ENCODE data around the gene IL1RAPL1. TPM values are rescaled to one million over a fixed set of nuclear protein-coding genes. Genes with fewer than 3 reads are reported as not detected.
A peak's percentile ranks its signal among the peaks of the same experiment; 100 is the strongest.

The IL1RAPL1 gene
- total RNA-seq, 1 donor, result under 0.01 TPM

DNA sequence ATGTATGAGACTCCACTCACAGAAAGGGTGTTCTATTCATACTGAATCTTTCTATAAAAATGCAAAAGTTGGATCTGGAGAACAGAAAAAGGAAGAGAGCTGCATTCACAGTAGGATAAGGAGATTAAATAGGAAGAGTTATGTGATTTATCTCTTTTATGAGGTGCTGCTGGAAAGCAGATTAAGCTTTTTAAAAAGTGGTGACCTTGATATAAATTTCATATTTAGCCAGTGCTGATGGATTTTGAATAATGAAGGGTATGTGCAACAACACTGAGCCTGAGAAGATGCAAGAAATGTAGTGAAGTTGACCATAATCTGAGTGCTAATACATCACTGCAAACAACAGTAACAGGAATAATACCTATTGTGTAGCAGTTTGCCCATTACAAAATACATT, 795.6 kb downstream of the IL1RAPL1 start:
- no peak for DNase-seq (ENCODE audit: low read depth in 2 of 3, low spot score in 2 of 3)

GRCh38 chrX:29388509-29388908, 801.3 kb downstream of the IL1RAPL1 start:
- DNase-seq (ENCODE audit: low read depth in 2 of 3, low spot score in 2 of 3), result no peak

GRCh38 chrX:29397506-29397905, 810.3 kb downstream of the IL1RAPL1 start:
- DNase-seq (ENCODE audit: low read depth in 2 of 3, low spot score in 2 of 3), result no peak

GRCh38 chrX:29407357-29407756, 820.1 kb downstream of the IL1RAPL1 start:
- DNase-seq (ENCODE audit: low read depth in 2 of 3, low spot score in 2 of 3), result no peak

DNA sequence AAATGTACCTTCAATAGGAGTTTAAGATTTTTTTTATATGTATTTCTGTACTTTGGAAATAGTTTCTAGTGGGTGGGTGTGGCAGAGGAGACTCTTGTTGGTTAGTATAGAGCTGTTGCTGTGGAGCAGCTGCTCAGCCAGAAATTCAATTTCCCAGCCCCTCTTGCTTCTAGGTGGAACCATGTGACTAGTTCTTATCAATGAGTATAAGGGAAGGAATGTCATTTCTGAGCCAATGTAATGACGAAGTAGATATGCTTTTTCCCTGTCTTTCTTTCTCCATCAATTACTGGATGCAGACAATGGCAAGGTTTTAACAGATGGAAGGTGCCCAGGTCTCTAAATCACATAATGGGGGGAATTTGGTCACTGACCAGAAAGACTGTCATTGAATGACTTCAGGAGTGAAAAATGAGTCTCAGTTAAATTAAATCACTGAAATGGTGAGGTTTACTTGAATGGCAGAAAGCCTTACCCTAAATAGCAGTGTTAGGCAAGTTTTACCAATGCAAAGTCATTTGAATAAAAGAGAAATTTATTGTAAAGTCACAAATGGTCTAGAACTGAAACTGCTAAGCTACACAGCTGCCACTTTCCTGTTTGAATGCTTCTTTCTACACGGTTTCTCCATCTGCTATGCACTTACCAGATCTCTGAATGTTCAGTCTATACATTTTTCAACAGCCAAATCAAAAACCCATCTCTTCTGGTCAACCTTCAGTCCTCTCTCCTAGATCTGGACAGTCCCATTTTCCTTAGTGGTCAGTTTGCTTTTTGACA, 832.7 kb downstream of the IL1RAPL1 start:
- DNase-seq (ENCODE audit: low read depth in 2 of 3, low spot score in 2 of 3), result no peak

DNA sequence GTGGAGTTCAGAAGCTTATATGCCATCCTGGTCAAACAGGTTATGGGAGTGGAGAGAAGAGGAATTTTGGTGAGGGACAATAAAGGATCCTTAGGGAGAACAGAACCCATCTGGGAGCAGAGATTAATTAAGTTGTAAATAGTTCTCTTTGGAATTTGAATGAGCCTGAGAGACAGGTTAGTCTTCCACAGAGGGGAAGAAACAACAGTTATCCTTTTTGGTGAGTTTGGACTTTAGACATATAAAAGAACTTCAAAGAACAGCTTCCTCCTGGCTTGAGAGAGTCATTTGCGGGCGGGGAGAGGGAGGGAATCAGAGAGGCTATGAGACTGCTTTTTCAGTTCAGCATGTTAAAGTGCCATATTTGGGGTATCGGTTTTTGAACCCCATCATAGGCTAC, 834.8 kb downstream of the IL1RAPL1 start:
- DNase-seq (ENCODE audit: low read depth in 2 of 3, low spot score in 2 of 3), result no peak

- DNase-seq (ENCODE audit: low read depth in 2 of 3, low spot score in 2 of 3), result no peak
Observed at GRCh38 chrX:29431895-29432294, 844.6 kb downstream of the IL1RAPL1 start.

GRCh38 chrX:29432534-29432933, 845.3 kb downstream of the IL1RAPL1 start:
- no peak for DNase-seq (ENCODE audit: low read depth in 2 of 3, low spot score in 2 of 3)

DNA sequence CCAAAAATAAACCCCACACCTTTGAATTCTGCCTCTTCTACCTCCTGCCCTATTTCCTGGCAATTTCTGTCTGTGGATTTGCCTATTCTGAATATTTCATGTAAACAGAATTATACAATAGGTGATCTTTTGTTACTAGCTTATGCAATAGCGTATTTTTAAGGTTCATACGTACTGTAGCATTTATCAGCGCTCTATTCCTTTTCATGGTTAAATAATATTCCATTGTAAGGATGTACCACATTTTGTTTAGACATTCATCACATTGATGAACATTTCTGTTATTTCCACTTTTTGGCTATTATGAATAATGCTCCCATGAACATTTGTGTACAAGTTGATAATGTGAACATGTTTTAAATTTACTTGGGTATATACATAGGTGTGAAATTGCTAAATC, 847.7 kb downstream of the IL1RAPL1 start:
- DNase-seq (ENCODE audit: low read depth in 2 of 3, low spot score in 2 of 3), result no peak

- no peak for DNase-seq (ENCODE audit: low read depth in 2 of 3, low spot score in 2 of 3)
Observed at GRCh38 chrX:29435396-29435795, 848.1 kb downstream of the IL1RAPL1 start.

DNA sequence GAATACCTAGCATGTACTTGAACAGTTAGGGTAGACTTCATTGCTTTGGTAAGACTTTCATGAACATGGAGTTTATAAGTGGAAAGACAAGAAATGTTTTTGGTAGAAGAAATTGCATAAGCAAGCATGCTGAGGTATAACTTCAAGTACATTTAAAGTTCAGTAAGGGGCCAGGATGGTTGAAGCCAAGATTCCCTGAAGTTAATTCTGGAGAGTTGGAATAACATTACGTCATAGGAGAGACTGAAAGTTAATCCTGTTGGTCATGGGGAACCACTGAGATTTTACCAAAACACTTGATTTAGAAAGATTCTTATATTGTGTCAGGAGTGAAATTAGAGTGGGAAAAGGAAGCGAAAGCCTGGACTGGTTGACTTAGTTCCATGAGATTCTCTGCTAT, 860.6 kb downstream of the IL1RAPL1 start:
- no peak for DNase-seq (ENCODE audit: low read depth in 2 of 3, low spot score in 2 of 3)

DNA sequence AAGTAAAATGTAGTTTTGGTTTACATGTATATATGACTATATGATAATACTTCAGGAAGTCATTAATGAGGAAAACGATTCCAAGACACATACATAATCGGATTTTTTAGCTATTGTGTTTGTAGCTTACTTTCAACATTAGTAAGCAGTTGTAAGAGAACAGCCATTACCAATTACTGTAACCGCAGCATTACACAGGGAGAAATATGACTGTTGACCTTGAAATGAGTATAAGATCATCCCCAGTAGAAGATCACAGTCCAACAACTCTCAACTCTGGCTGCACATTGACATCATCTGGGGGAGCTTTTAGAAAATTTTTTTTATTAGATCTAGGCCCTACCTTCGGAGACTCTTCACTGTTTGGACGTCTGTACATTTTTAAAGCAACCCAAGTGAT, 866.1 kb downstream of the IL1RAPL1 start:
- no peak for DNase-seq (ENCODE audit: low read depth in 2 of 3, low spot score in 2 of 3)

DNA sequence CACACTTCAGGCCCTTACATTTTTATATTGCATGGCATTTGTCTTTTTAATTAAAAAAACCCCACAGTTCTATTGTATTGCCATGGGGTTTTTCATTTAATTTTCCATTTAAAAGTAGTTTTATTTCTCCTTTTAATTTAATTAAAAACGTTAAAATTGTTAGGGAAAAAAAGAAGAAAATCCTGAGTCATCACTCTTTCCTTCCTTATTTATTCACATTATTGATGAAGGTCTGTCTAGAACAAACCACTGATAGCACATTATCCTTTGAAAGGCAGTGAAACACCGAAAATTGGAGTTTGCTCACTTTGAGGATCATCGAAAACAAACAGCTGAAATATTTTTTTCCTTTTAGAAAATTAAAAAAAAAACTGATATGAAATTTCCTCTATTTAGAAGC, 868.5 kb downstream of the IL1RAPL1 start:
- DNase-seq (ENCODE audit: low read depth in 2 of 3, low spot score in 2 of 3), result no peak

- no peak for DNase-seq (ENCODE audit: low read depth in 2 of 3, low spot score in 2 of 3)
Observed at GRCh38 chrX:29461039-29461438, 873.8 kb downstream of the IL1RAPL1 start.

DNA sequence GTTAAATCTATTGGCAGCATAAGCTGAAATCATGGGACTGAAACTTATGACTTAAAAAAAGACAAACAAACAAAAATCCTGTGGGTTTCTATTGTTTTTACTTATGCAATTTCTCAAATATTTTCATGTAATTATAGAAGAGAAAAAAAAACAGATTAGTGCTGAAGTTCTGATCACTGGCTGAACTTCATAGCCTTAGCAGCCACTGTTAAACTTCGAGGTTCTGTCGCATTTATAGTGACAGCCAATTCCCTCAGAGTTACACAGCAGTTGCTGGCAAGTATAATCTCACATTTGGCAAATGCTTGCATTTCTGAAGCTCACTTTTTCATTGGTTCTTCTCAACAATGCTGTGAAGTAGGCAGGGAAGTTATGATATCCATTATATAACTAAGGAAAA, 879.2 kb downstream of the IL1RAPL1 start:
- no peak for DNase-seq (ENCODE audit: low read depth in 2 of 3, low spot score in 2 of 3)

GRCh38 chrX:29468911-29469494, 881.8 kb downstream of the IL1RAPL1 start:
- peak in 1 of 3 donors; percentile 12 for DNase-seq (ENCODE audit: low read depth in 2 of 3, low spot score in 2 of 3)

DNA sequence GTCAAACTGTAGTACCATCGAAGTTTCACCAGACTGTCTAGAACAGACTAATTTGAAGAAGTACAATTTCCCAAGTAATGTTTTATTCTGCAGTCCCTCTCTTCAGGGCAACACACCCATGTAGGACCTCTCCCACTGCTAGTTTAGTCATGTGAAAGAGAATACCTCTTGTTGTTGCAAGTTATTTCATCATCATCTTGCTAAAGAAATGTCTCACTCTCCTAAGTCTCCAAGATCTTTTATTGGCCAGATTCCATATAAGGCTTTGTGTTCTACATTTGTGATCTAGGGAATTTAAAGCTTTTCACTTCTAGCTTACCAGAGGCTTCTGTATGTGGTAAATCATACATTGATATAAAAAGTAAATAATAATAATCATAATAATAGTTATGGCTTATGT, 882.8 kb downstream of the IL1RAPL1 start:
- DNase-seq (ENCODE audit: low read depth in 2 of 3, low spot score in 2 of 3), result no peak

- no peak for DNase-seq (ENCODE audit: low read depth in 2 of 3, low spot score in 2 of 3)
Observed at GRCh38 chrX:29471829-29472228, 884.6 kb downstream of the IL1RAPL1 start.

- no peak for DNase-seq (ENCODE audit: low read depth in 2 of 3, low spot score in 2 of 3)
Observed at GRCh38 chrX:29477878-29478277, 890.6 kb downstream of the IL1RAPL1 start.

DNA sequence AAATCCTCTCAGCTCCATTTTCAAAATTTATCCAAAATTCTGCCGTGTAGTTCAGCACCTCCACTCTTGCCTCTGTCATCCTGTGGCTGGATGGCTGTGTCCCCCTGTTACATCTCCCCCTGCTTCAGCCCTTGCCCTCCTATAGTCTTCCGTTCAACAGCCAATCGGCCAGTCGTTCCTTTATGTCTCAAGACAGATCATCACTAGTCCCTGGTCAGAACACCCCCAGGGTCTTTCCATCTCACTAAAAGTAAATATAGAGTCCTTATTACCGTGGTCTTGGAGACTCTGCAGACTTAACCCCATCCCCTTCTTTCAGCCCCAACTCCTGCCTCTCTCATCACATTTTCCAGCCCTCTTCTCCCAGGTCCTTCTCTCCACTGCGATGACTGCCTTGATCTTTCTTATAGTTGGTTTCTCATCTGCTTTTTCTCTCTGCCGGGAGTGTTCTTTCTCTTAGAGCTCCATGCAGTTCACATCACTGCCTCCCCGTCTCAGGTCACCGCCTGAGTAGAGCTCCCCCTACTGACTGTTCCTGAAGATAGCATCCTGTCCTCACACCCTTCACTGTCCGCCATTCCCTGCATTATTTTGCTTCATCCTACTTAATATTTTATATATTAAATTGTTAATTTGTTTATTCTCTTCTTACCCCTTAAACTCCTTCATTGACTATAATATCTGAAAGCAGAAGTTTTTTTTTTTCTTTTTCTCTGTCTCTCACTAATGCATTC, 891.3 kb downstream of the IL1RAPL1 start:
- peak in 2 of 3 donors; percentile 14 to 44 for DNase-seq (ENCODE audit: low read depth in 2 of 3, low spot score in 2 of 3)

DNA sequence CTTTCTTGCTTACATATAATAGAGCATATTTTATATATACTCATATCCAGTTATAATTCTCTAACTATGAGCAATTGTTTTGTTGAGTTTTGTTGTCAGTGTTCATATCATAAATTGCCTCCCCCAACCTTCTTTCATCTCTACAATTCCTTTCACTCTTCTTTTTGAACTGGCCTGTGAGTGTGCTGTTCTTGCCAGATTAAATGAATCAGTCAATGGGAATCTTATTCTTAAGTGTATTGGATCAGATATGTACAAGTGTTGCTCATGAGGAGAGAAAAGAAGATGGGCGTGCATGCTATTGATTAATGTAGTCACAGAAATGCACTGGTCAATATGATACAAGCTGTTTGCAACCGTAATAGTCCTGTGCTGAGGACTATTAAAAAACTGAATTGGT, 900.0 kb downstream of the IL1RAPL1 start:
- DNase-seq (ENCODE audit: low read depth in 2 of 3, low spot score in 2 of 3), result no peak

GRCh38 chrX:29487714-29488113, 900.5 kb downstream of the IL1RAPL1 start:
- no peak for DNase-seq (ENCODE audit: low read depth in 2 of 3, low spot score in 2 of 3)
